Chondrocyte (in vitro differentiated cells): Measurements from ENCODE around the gene PDGFRB. TPM values are rescaled to one million over a fixed set of nuclear protein-coding genes. Genes with fewer than 3 reads are reported as not detected.
A peak's percentile ranks its signal among the peaks of the same experiment; 100 is the strongest.

Source experiments
- DNase-seq: peaks from one replicate; pipeline ENCODE4 v3.0.0; 2021; ENCODE audit warnings: mixed read lengths, low spot score
- H3K27ac Mint-ChIP-seq: one replicate; pipeline ENCODE4 v1.8.0; 2021; ENCODE audit warnings: mild to moderate bottlenecking, moderate library complexity, mixed read lengths; ENCODE audit not compliant: unreplicated experiment
- H3K27me3 Mint-ChIP-seq: 2 replicates; pipeline ENCODE4 v1.8.0; 2021; ENCODE audit warnings: low read depth, mixed read lengths
- H3K36me3 Mint-ChIP-seq: 2 replicates; pipeline ENCODE4 v1.8.0; 2021; ENCODE audit warnings: low read depth, mixed read lengths
- H3K4me1 Mint-ChIP-seq: 2 replicates; pipeline ENCODE4 v1.8.0; 2021; ENCODE audit warnings: low read depth, mild to moderate bottlenecking, mixed read lengths
- H3K4me3 Mint-ChIP-seq: one replicate; pipeline ENCODE4 v1.8.0; 2021; ENCODE audit warnings: mild to moderate bottlenecking, moderate library complexity, mixed read lengths; ENCODE audit not compliant: unreplicated experiment
- H3K9me3 Mint-ChIP-seq: 2 replicates; pipeline ENCODE4 v1.8.0; 2021; ENCODE audit warnings: low read depth, mixed read lengths
- CTCF ChIP-seq: fragments of 200-600 bp; sonication (generic); IDR thresholded peaks from 2 replicates; pipeline ENCODE4 v1.5.0; 2021; ENCODE audit warnings: antibody characterized with exemption, mild to moderate bottlenecking, moderate library complexity
- total RNA-seq: library from RNA; stranded (reverse); gene quantifications from 3 replicates; pipeline ENCODE4 v1.2.1, GENCODE V29; 2021

PDGFRB gene
- total RNA-seq, 1 donor from 2014 or later, result 499 TPM

- no peaks in the 10 kb centered on the region for H3K27me3 Mint-ChIP-seq
- H3K4me1 Mint-ChIP-seq, result peaks cover 62% of the 10 kb centered on the region
- peak; percentile 92 for TF ChIP-seq CTCF
- H3K27ac Mint-ChIP-seq, result peak overlapping the region; percentile 60
- H3K36me3 Mint-ChIP-seq, result peaks cover 71% of the 10 kb centered on the region
- H3K4me3 Mint-ChIP-seq, result no peak overlapping the region
- H3K9me3 Mint-ChIP-seq, result no peaks in the 10 kb centered on the region
- DNase-seq, result no peak
These were observed 25.7 kb downstream of the PDGFRB start for GRCh38 chr5:150129813-150130492.

- no peak for DNase-seq
- no peak overlapping the region for H3K27ac Mint-ChIP-seq
- H3K4me3 Mint-ChIP-seq, result no peak overlapping the region
- H3K27me3 Mint-ChIP-seq, result no peaks in the 10 kb centered on the region
- peaks cover 68% of the 10 kb centered on the region for H3K36me3 Mint-ChIP-seq
- H3K4me1 Mint-ChIP-seq, result peaks cover 57% of the 10 kb centered on the region
- TF ChIP-seq CTCF, result no peak
- H3K9me3 Mint-ChIP-seq, result no peaks in the 10 kb centered on the region
These were observed 26.2 kb downstream of the PDGFRB start for GRCh38 chr5:150129454-150129812.

- Mint-ChIP-seq H3K27me3 (no peaks in the 10 kb centered on the region), H3K36me3 (peaks cover 60% of the 10 kb centered on the region), H3K9me3 (no peaks in the 10 kb centered on the region), H3K4me1 (peaks cover 31% of the 10 kb centered on the region), H3K27ac (peak overlapping the region; percentile 80), H3K4me3 (no peak overlapping the region)
- no peak for TF ChIP-seq CTCF
- no peak for DNase-seq
These were observed 28.8 kb downstream of the PDGFRB start for GRCh38 chr5:150126921-150127265.

GRCh38 chr5:150126199-150126920, 29.3 kb downstream of the PDGFRB start:
- no peak for DNase-seq
- TF ChIP-seq CTCF, result no peak
- peaks cover 28% of the 10 kb centered on the region for H3K4me1 Mint-ChIP-seq
- H3K36me3 Mint-ChIP-seq, result peaks cover 62% of the 10 kb centered on the region
- no peak overlapping the region for H3K4me3 Mint-ChIP-seq
- H3K9me3 Mint-ChIP-seq, result no peaks in the 10 kb centered on the region
- H3K27me3 Mint-ChIP-seq, result no peaks in the 10 kb centered on the region
- peak overlapping the region; percentile 8 for H3K27ac Mint-ChIP-seq

- peaks cover 60% of the 10 kb centered on the region for H3K36me3 Mint-ChIP-seq
- H3K27me3 Mint-ChIP-seq, result no peaks in the 10 kb centered on the region
- no peaks in the 10 kb centered on the region for H3K9me3 Mint-ChIP-seq
- no peak overlapping the region for H3K4me3 Mint-ChIP-seq
- H3K4me1 Mint-ChIP-seq, result peaks cover 18% of the 10 kb centered on the region
- no peak for TF ChIP-seq CTCF
- peak overlapping the region; percentile 41 for H3K27ac Mint-ChIP-seq
- DNase-seq, result no peak
These were observed 30.3 kb downstream of the PDGFRB start for GRCh38 chr5:150125334-150125733.
